OCI-LY7 (cell line): ENCODE data around the gene FOXN3. TPM values are rescaled to one million over a fixed set of nuclear protein-coding genes. Genes with fewer than 3 reads are reported as not detected.
A peak's percentile ranks its signal among the peaks of the same experiment; 100 is the strongest.

Experiments used
- BruUV-seq: library from RNA; stranded (reverse); fragments of 400-500 nt; replicated peaks from 2 replicates; lab custom pipeline; 2021; lab: Mats Ljungman, UMichigan
- CTCF ChIA-PET: fragments of 300-600 bp; sonication (Branson Sonifier 250); formaldehyde crosslinking; loops from one replicate; lab custom pipeline; 2022; ENCODE audit warnings: antibody characterized with exemption; ENCODE audit not compliant: unreplicated experiment; lab: Charles Lee
- POLR2A ChIA-PET: fragments of 300-600 bp; sonication (Branson Sonifier 250); formaldehyde crosslinking; loops from one replicate; lab custom pipeline; 2022; ENCODE audit warnings: antibody characterized with exemption; lab: Charles Lee
- DNase-seq: peaks from one replicate; pipeline ENCODE4 v3.0.0-alpha.2; 2015; ENCODE audit warnings: low spot score
- H2AFZ ChIP-seq: fragments of 200-600 bp; sonication (generic), shearing (Covaris generic); 2 replicates; pipeline ENCODE4 v1.6.1; 2014; ENCODE audit warnings: mild to moderate bottlenecking, antibody characterized with exemption, low read length, moderate library complexity
- H3K27ac ChIP-seq: fragments of 200-600 bp; sonication (generic); 2 replicates; pipeline ENCODE4 v1.5.1; 2014; ENCODE audit warnings: mixed run types, low read depth, mild to moderate bottlenecking, moderate library complexity, low read length, inconsistent platforms; ENCODE audit not compliant: poor library complexity, severe bottlenecking
- H3K36me3 ChIP-seq: fragments of 200-600 bp; sonication (generic); 2 replicates; pipeline ENCODE4 v1.6.1; 2014; ENCODE audit warnings: mild to moderate bottlenecking, antibody characterized with exemption, low read length, moderate library complexity, mixed read lengths; ENCODE audit not compliant: insufficient read depth
- H3K4me1 ChIP-seq: fragments of 200-600 bp; sonication (generic); 2 replicates; pipeline ENCODE4 v1.5.1; 2014; ENCODE audit warnings: mild to moderate bottlenecking, low read length; ENCODE audit not compliant: insufficient read depth, poor library complexity, severe bottlenecking
- H3K4me2 ChIP-seq: fragments of 200-600 bp; sonication (generic); 2 replicates; pipeline ENCODE4 v1.6.1; 2014; ENCODE audit warnings: mild to moderate bottlenecking, low read length
- H3K4me3 ChIP-seq: fragments of 200-600 bp; sonication (generic); 2 replicates; pipeline ENCODE4 v1.5.1; 2014; ENCODE audit warnings: mild to moderate bottlenecking, low read depth, low read length; ENCODE audit not compliant: poor library complexity, severe bottlenecking
- H3K79me2 ChIP-seq: fragments of 200-600 bp; sonication (generic); 2 replicates; pipeline ENCODE4 v1.6.1; 2016; ENCODE audit warnings: low read depth, mild to moderate bottlenecking, low read length, moderate library complexity, mixed read lengths; ENCODE audit not compliant: insufficient read depth
- H3K9me2 ChIP-seq: fragments of 200-600 bp; sonication (generic); 2 replicates; pipeline ENCODE4 v1.6.1; 2016; ENCODE audit warnings: mild to moderate bottlenecking, low read length, mixed read lengths; ENCODE audit not compliant: insufficient read depth
- H3K9me3 ChIP-seq: fragments of 200-600 bp; sonication (generic); 2 replicates; pipeline ENCODE4 v1.6.1; 2014; ENCODE audit warnings: mild to moderate bottlenecking, mixed run types, low read length, mixed read lengths
- H4K20me1 ChIP-seq: fragments of 200-600 bp; sonication (generic); 2 replicates; pipeline ENCODE4 v1.6.1; 2014; ENCODE audit warnings: mild to moderate bottlenecking, antibody characterized with exemption, low read length, moderate library complexity, mixed read lengths; ENCODE audit not compliant: insufficient read depth
- CTCF ChIP-seq: fragments of 200-600 bp; sonication (generic); conservative IDR thresholded peaks from 2 replicates; pipeline ENCODE4 v1.5.1; 2014; ENCODE audit warnings: mild to moderate bottlenecking, antibody characterized with exemption, low read length, moderate library complexity, mixed read lengths
- EZH2phosphoT487 ChIP-seq: fragments of 200-600 bp; sonication (generic); IDR thresholded peaks from 2 replicates; pipeline ENCODE4 v1.6.1; 2018; ENCODE audit warnings: low read depth, borderline replicate concordance, mild to moderate bottlenecking, mixed run types, antibody characterized with exemption, low read length, moderate library complexity, mixed read lengths
- intact Hi-C: fragments of 100-400 bp; cut with micrococcal nuclease; formaldehyde crosslinking; loops from one replicate; pipeline ENCODE4 v1.10.0; 2022; ENCODE audit not compliant: unreplicated experiment
- total RNA-seq, 2 experiments: library from RNA; depleted of rRNA in 1 of 2; stranded (reverse); fragments of >200 nt in 1 of 2; shearing (Covaris generic) in 1 of 2; gene quantifications; 2 replicates each; pipeline ENCODE4 v1.2.3, GENCODE V29; 2014 to 2022

FOXN3 gene
- total RNA-seq, 2 experiments from 2014 or later, result 77.7 to 102 TPM

GRCh38 chr14:89399594-89400068 is 17.4 kb downstream of the FOXN3 start:
- H3K27ac ChIP-seq, result peak overlapping the region; percentile 40
- no peaks in the 10 kb centered on the region for H3K9me3 ChIP-seq
- peak; percentile 57 for DNase-seq
- intact Hi-C loops, result no loop called here
- peaks cover 23% of the 10 kb centered on the region for H3K36me3 ChIP-seq
- no peak overlapping the region for H2AFZ ChIP-seq
- H3K4me2 ChIP-seq, result peak overlapping the region; percentile 65
- POLR2A ChIA-PET, result interaction anchor here (0.9 to 1.4 kb wide), 2 partner anchors 16 to 92 kb away, joined by 3 to 4 read pairs; no protein-coding TSS in a partner anchor
- CTCF ChIA-PET, result no interaction called here
- no TSS peak for BruUV-seq
- TF ChIP-seq CTCF (no peak), EZH2phosphoT487 (no peak)
- H3K4me1 ChIP-seq, result peaks cover 67% of the 10 kb centered on the region
- no peaks in the 10 kb centered on the region for H3K9me2 ChIP-seq
- peak overlapping the region; percentile 46 for H3K4me3 ChIP-seq
- peaks cover 5% of the 10 kb centered on the region; the same call in 1 of the 2 replicates for H4K20me1 ChIP-seq
- peaks cover 87% of the 10 kb centered on the region for H3K79me2 ChIP-seq

GRCh38 chr14:89399157-89399556 is 17.9 kb downstream of the FOXN3 start:
- no peak overlapping the region for H2AFZ ChIP-seq
- ChIA-PET POLR2A (interaction anchor here (0.9 to 1.4 kb wide), 2 partner anchors 16 to 91 kb away, joined by 3 to 4 read pairs; no protein-coding TSS in a partner anchor), CTCF (no interaction called here)
- H3K27ac ChIP-seq, result peak overlapping the region; percentile 40
- peaks cover 27% of the 10 kb centered on the region for H3K36me3 ChIP-seq
- peaks cover 67% of the 10 kb centered on the region for H3K4me1 ChIP-seq
- TF ChIP-seq CTCF (no peak), EZH2phosphoT487 (no peak)
- intact Hi-C loops, result no loop called here
- BruUV-seq, result no TSS peak
- H3K4me2 ChIP-seq, result peak overlapping the region; percentile 65
- no peaks in the 10 kb centered on the region for H3K9me3 ChIP-seq
- peak overlapping the region; percentile 46 for H3K4me3 ChIP-seq
- no peak for DNase-seq
- peaks cover 5% of the 10 kb centered on the region; the same call in 1 of the 2 replicates for H4K20me1 ChIP-seq
- no peaks in the 10 kb centered on the region for H3K9me2 ChIP-seq
- H3K79me2 ChIP-seq, result peaks cover 92% of the 10 kb centered on the region

- intact Hi-C loops, result no loop called here
- Histone ChIP-seq H3K36me3 (peaks cover 13% of the 10 kb centered on the region), H3K4me2 (peak overlapping the region; percentile 66), H3K9me2 (no peaks in the 10 kb centered on the region), H3K4me3 (peak overlapping the region; percentile 31), H3K79me2 (peaks cover 92% of the 10 kb centered on the region), H3K27ac (peak overlapping the region; percentile 63), H3K4me1 (peaks cover 79% of the 10 kb centered on the region), H4K20me1 (peaks cover 5% of the 10 kb centered on the region; the same call in 1 of the 2 replicates), H3K9me3 (no peaks in the 10 kb centered on the region), H2AFZ (no peak overlapping the region)
- CTCF ChIA-PET, result no interaction called here
- BruUV-seq, result no TSS peak
- TF ChIP-seq EZH2phosphoT487, result no peak
- TF ChIP-seq CTCF, result no peak
- DNase-seq, result peak; percentile 34
- POLR2A ChIA-PET, result interaction anchor here (0.6 to 0.9 kb wide), 3 partner anchors 11 to 60 kb away, joined by 3 to 6 read pairs (median 3); no protein-coding TSS in a partner anchor
Measured at GRCh38 chr14:89397569-89398230, 19.3 kb downstream of the FOXN3 start.
